Fibroblast of mammary gland (primary cell): Measurements from ENCODE around the gene SPOCD1.

Experiments used
- DNase-seq: peaks from one replicate; pipeline ENCODE4 v3.0.0-alpha.2; 2010; ENCODE audit warnings: low read depth
- H3K4me3 ChIP-seq: 2 replicates; pipeline ENCODE4 v1.5.1; 2011; ENCODE audit warnings: low read depth, mild to moderate bottlenecking, low read length, moderate library complexity; ENCODE audit not compliant: control insufficient read depth
- TF ChIP-seq, protein P1 (sequence below): conservative IDR thresholded peaks from 2 replicates; pipeline ENCODE4 v1.5.1; 2011; ENCODE audit warnings: low read depth, low read length, inconsistent platforms; ENCODE audit not compliant: control insufficient read depth, insufficient read depth

Gene SPOCD1

DNA sequence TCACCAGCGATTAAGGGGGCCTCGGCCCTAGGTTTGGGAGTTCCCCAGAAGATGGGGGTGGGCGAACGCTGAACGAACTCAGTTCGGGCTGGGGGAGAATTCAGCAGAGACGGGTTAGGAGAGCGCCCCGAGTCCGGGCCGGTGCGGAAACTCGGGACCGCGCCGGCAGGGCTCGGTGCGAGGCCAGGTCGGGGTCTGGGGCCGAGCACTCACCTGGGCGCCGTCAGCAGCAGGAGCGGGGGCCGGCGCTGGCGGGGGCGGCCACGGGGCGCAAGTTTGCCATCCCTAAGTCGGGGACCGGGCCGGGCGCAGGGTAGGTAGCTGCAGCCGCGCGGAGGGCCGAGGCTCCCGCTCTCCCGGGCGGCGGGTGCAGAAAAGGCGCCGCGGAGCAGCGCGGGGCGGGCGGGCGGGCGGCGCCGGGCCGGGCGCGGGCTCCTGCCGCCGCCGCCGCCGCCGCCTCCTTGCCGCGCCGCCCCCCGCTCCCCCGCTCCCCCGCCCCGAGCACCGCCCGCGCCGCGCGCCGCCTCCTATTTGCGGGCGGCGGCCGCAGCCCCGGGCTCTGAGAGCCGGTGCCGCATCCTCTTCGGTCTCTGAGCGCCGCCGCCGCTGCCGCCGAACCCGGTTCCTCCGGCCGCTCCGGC, 52.0 kb downstream of the SPOCD1 start:
- H3K4me3 ChIP-seq, result peak overlapping the region; percentile 44
- no peak for DNase-seq
- TF ChIP-seq, protein P1, sequence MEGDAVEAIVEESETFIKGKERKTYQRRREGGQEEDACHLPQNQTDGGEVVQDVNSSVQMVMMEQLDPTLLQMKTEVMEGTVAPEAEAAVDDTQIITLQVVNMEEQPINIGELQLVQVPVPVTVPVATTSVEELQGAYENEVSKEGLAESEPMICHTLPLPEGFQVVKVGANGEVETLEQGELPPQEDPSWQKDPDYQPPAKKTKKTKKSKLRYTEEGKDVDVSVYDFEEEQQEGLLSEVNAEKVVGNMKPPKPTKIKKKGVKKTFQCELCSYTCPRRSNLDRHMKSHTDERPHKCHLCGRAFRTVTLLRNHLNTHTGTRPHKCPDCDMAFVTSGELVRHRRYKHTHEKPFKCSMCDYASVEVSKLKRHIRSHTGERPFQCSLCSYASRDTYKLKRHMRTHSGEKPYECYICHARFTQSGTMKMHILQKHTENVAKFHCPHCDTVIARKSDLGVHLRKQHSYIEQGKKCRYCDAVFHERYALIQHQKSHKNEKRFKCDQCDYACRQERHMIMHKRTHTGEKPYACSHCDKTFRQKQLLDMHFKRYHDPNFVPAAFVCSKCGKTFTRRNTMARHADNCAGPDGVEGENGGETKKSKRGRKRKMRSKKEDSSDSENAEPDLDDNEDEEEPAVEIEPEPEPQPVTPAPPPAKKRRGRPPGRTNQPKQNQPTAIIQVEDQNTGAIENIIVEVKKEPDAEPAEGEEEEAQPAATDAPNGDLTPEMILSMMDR, result no peak

DNA sequence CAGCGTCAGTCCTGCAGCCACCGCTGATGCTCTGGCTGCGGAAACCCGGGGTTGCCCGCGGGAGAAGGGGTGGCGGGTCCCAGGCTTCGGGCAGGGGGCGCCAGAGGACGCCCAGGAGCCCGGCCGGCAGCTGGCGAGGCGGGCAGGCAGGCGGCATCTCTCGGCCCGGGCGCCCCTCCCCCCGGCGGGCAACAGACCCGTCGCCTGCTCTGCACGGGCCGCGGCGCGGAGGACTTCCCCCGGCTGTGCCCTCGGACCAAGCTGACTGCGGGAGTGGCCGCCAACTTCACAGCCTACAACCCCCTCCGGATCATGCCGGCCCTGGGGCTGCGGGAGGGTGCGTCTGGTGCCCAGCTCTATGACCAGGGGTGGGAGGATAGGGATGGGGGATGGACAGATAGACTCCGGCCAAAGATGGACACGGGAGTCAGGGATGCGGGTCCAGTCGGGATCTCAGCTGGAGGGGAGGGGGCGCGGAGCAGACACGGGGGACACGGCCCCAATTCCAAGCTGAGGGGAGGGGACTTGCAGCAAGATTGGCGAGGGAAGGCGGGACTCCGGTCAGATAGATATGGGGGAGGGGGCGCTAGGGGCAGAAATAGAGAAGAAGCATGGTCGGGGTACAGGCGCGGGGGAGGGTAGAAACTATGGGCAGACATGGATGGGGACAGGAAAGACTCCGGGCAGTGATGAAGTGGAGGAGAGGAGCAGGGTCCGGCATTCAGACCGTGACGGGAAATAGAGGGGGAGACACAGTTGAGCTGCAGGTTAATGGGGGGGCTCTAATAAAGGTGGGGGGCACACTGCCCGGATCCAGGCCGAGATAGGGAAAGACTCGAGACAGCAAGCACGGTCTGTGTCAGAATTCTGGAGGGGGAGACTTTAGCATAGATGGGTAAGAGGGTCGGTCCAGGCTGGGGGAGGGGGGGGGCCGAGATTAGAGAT, 52.8 kb downstream of the SPOCD1 start:
- TF ChIP-seq, protein P1, result peak; percentile 32
- peak overlapping the region; percentile 44 for H3K4me3 ChIP-seq
- no peak for DNase-seq

DNA sequence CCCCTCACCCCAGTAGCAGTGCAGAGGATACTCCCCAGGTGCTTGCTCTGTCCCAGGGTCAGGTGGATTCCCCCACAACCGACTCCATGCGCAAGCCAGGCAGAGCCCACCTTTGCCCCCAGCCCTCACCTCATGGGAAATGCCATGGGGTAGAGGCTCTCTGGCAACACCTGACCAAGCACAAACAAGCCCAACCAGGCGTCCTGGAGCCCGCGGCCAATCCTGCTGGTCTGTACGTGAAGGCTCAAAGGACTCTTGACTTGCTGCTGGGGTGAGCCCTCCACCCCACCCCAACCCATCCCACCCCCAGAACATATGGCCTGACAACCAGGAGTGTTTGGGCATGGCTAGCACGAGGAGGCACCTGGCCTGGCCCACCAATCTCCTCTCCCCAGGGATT, 53.5 kb downstream of the SPOCD1 start:
- TF ChIP-seq, protein P1, result no peak
- H3K4me3 ChIP-seq, result no peak overlapping the region
- no peak for DNase-seq

DNA sequence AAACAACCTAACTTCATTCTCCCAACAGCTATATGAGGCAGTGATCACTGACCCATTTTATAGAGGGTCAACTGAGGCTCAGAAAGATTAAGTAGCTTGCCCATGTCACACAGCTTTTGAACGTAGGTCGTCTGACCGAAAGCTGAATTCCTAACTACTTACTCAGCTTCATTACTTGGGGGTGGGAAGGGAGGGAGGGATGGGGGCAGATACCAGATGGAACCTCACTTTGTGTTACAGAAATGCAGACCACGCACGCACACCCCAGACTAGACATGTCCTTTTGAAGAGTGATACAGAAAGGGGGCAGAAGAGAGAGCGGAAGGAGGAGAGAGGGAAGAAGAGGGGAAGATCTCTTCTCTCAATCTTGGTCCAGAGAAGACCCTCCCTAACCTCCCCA, 53.9 kb downstream of the SPOCD1 start:
- TF ChIP-seq, protein P1, result no peak
- DNase-seq, result peak; percentile 66
- no peak overlapping the region for H3K4me3 ChIP-seq

DNA sequence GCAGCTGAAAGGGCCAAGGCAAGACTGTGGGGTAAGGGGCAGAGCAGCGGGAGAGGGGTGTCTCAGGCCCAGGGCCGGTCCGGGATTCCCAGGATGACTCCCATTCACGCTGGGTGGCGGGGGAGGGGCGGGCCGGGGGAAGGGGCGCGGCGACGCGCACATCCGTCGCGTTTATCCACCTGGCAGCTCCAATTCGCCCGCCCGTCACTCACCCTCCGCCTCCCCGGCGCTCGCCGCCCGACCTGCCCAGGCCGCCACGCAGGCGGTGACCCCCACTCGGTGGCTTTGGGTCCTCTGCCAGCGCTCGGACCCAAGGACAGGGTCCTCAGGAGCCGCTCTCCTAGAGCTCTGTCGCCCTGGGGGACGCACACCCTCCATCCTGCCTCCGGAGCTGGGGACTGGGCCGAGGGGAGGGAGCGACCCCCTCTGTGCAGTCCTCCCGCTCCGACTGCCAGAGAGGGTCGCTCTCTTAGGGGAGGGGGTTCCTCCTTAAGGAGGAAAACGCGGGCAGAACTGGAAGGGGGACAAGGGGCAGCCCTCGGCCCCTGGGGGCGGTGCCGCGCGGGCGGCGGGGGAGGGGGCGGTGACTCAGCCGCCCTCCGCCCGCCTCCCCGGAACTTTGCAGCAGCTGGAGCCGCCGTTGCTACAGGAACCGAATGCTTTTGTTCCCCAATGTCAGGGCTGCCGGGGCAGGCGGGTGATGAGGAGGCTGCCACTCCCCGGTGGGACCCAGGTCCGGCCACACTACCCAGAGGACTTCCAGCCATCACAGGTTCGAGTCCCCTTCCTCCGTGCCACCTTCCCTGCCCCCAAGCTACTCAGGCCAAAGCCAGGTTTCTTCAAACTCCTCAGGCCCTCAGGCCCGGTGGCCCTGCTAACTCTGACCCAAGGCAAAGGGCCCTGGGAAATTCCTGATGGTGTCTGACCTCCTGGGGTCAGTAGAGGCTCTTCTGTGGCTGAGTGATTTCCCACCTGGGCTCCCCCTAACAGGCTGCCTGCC, 55.1 kb downstream of the SPOCD1 start:
- peak; percentile 51 for DNase-seq
- peak overlapping the region; percentile 56 for H3K4me3 ChIP-seq
- TF ChIP-seq, protein P1, result no peak

DNA sequence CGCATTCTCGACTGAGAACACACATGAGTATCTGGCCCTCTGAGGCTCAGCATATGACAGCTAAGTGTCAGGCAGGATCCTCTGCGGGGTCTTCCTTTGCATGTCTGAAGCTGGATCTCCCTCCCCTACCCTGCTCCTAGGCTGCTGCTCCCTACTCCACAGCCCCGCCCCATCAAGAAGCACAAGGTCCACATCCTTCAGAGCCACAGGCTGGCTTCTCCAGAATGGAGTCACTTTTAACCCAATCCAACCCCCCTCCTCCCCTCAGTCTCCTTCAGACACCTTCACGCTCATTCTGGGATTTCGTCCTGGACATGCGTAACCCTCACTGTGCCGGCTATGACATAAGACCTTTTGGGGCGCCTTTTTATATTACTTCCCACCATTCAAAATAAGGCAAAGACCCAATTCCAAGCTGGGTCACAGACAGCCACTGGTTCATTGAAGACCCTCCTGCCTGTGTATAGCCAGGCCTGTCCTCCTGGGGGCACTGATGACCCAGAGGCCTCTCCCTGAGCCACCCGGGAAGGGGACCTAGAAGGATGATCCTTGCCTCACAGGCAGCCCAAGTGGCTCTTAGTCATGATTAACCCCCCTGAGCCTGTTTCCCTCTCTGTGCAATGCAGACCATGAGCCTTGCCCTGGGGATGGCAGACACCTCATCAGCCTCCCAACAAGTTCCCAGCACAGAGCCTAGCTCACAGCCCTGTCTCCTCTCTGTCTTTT, 56.4 kb downstream of the SPOCD1 start:
- no peak overlapping the region for H3K4me3 ChIP-seq
- TF ChIP-seq, protein P1, result no peak
- DNase-seq, result peak; percentile 43
